Kidney (tissue), 14 donors: ENCODE results near the gene KLF12. TPM values are rescaled to one million over a fixed set of nuclear protein-coding genes. Genes with fewer than 3 reads are reported as not detected.

Experiments
- DNase-seq, 5 donors: peaks; one replicate each; pipeline ENCODE4 v3.0.0-alpha.2; 2013 to 2020
- FAIRE-seq: peaks from 2 replicates; lab custom pipeline; 2012; peaks lifted over from hg19 to GRCh38; lab: Jason Lieb, UNC
- H3K27ac ChIP-seq, 2 donors: one replicate each; pipeline ENCODE4 v1.7.0; 2013; ENCODE audit warnings: low read depth in 2 of 2, low read length in 2 of 2, inconsistent platforms in 1 of 2
- H3K27me3 ChIP-seq: one replicate; pipeline ENCODE4 v1.7.1; 2013; ENCODE audit warnings: low read length, inconsistent platforms; ENCODE audit not compliant: control insufficient read depth, insufficient read depth
- H3K36me3 ChIP-seq, 3 donors: one replicate each; pipeline versions ENCODE4 v1.7.0 to v1.7.1; 2013; ENCODE audit warnings: low read length in 3 of 3, control low read depth in 1 of 3, inconsistent platforms in 1 of 3; ENCODE audit not compliant: insufficient read depth in 3 of 3, control insufficient read depth in 2 of 3
- H3K4me1 ChIP-seq, 3 donors: one replicate each; pipeline versions ENCODE4 v1.7.0 to v1.7.1; 2013; ENCODE audit warnings: low read length in 3 of 3, inconsistent platforms in 1 of 3, low read depth in 1 of 3; ENCODE audit not compliant: control insufficient read depth in 2 of 3, insufficient read depth in 2 of 3
- H3K4me3 ChIP-seq, 3 donors: one replicate each; pipeline versions ENCODE4 v1.7.0 to v1.8.1; 2013; ENCODE audit warnings: low read length in 3 of 3, control low read depth in 1 of 3, inconsistent platforms in 1 of 3
- H3K9ac ChIP-seq, 3 donors: one replicate each; pipeline versions ENCODE4 v1.7.0 to v1.7.1; 2013; ENCODE audit warnings: low read length in 3 of 3, control low read depth in 1 of 3, inconsistent platforms in 1 of 3
- H3K9me3 ChIP-seq, 3 donors: one replicate each; pipeline versions ENCODE4 v1.7.0 to v1.7.1; 2013; ENCODE audit warnings: low read length in 3 of 3, control low read depth in 1 of 3, inconsistent platforms in 1 of 3; ENCODE audit not compliant: control insufficient read depth in 2 of 3, insufficient read depth in 1 of 3
- intact Hi-C: fragments of 100-400 bp; cut with DNase I; formaldehyde crosslinking; loops from one replicate; pipeline ENCODE4 v1.11.1; 2022
- polyA plus RNA-seq: library from polyadenylated mRNA; stranded (reverse); fragments of 350-450 nt; fragmentation: Illumina TruSeq; extraction: RNeasy Lipid Tissue Mini Kit (QIAGEN cat#74804); gene quantifications from one replicate; pipeline ENCODE4 v1.2.3, GENCODE V29; 2014; ENCODE audit warnings: low read depth, low replicate concordance; ENCODE audit not compliant: insufficient read depth
- total RNA-seq: library from RNA; stranded (reverse); fragmentation: NEBNext Ultra II Directional; extraction: Animal tissue kit (Norgen Biotek cat#: 25700); gene quantifications from one replicate; pipeline ENCODE4 v1.2.1, GENCODE V29; 2021
- TF ChIP-seq, protein P1 (sequence below): IDR thresholded peaks from 3 replicates; pipeline ENCODE4 v1.5.1; 2012; ENCODE audit warnings: mild to moderate bottlenecking, moderate library complexity, borderline replicate concordance; ENCODE audit not compliant: insufficient read depth; ENCODE audit errors: extremely low read depth
- donor health status: control.
- donor health status: control.
- donor health status: control.
- donor health status: control.
- donor health status: control.
- donor health status: DM: yes; HTN: yes; CAD: no.
- donor health status: Normal renal cell carcinoma (clear cell type).

The KLF12 gene
- total and polyA plus RNA-seq, 2 donors from 2014 or later = 2.6 to 22.0 TPM

DNA sequence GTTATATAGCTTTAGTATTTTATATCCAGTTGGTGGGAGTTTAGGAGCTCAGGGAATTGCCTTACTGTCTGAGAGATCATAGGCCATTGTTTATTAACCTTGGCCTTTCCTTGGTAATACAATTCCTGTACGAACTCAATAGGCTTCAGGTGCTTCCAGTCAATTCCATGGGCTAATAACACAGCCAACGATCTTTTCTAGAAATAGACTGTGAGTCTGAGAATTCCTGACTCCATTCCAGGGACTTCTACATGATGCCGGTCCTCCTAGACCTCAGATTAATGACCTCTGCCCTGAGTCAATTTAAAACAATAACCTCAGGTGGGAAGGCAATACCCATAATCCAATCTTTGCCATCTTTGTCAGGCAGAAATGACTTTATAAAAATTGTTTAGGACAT, 39.6 kb upstream of the KLF12 start:
- Histone ChIP-seq H3K36me3 (no peaks in the 10 kb centered on the region), H3K4me1 (no peaks in the 10 kb centered on the region), H3K9me3 (no peaks in the 10 kb centered on the region), H3K27ac (no peak overlapping the region), H3K4me3 (no peak overlapping the region), H3K27me3 (no peaks in the 10 kb centered on the region), H3K9ac (no peak overlapping the region)
- DNase-seq (no peak), FAIRE-seq (no peak)
- intact Hi-C loops = no loop called here
- TF ChIP-seq, protein P1, sequence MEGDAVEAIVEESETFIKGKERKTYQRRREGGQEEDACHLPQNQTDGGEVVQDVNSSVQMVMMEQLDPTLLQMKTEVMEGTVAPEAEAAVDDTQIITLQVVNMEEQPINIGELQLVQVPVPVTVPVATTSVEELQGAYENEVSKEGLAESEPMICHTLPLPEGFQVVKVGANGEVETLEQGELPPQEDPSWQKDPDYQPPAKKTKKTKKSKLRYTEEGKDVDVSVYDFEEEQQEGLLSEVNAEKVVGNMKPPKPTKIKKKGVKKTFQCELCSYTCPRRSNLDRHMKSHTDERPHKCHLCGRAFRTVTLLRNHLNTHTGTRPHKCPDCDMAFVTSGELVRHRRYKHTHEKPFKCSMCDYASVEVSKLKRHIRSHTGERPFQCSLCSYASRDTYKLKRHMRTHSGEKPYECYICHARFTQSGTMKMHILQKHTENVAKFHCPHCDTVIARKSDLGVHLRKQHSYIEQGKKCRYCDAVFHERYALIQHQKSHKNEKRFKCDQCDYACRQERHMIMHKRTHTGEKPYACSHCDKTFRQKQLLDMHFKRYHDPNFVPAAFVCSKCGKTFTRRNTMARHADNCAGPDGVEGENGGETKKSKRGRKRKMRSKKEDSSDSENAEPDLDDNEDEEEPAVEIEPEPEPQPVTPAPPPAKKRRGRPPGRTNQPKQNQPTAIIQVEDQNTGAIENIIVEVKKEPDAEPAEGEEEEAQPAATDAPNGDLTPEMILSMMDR = no peak

DNA sequence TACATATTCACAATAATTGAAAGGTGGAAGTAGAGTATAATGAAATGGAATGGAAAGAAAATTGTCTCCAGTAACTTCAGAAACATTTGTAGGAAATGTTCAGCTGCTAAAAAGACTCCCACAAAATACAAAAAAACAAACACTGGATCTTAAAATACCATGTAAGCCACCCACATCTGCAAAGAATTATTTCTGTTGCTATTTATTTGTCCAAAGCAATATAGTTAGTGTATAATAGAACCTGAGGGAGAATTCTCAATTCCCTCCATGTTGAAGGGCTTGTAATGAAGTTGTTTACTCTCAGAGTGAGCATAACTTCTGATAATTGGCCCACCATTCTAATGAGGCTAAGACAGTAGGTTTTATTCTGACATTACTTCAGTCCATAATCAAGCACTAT, 37.4 kb upstream of the KLF12 start:
- TF ChIP-seq, protein P1 = no peak
- intact Hi-C loops = no loop called here
- FAIRE-seq = no peak

DNA sequence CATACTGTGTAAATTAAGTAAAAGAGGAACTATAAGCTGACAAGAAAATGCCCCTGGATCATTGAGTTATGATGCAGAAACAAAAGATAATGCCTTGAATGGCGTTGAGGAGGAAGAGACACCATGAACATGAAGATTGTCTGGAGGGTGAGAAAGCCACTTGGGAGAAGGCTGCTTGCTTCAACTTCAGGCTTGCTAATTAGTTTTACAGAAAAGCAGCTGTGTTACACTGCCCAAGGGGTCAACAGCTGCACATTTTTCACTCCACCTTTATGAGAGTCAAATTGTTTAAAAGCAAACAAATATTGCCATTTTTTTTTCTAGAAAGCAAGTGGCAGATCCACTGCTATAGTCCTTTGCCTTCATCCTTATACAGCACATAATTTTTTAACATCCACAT, 35.5 kb upstream of the KLF12 start:
- Histone ChIP-seq H3K4me3 (no peak overlapping the region), H3K9me3 (no peaks in the 10 kb centered on the region), H3K27me3 (no peaks in the 10 kb centered on the region), H3K36me3 (no peaks in the 10 kb centered on the region), H3K27ac (no peak overlapping the region), H3K9ac (no peak overlapping the region), H3K4me1 (peaks cover 0 to 3% (median 0%) of the 10 kb centered on the region in 3 donors)
- FAIRE-seq = no peak
- intact Hi-C loops = no loop called here
- DNase-seq = no peak
- TF ChIP-seq, protein P1 = no peak

More for the DNA sequence above, 37.4 kb upstream of the KLF12 start:
- DNase-seq = no peak
- no peak overlapping the region for H3K4me3 ChIP-seq
- H3K27me3 ChIP-seq = no peaks in the 10 kb centered on the region
- H3K9ac ChIP-seq = no peak overlapping the region
- no peak overlapping the region for H3K27ac ChIP-seq
- H3K9me3 ChIP-seq = no peaks in the 10 kb centered on the region
- H3K4me1 ChIP-seq = peaks cover 0 to 3% (median 0%) of the 10 kb centered on the region in 3 donors
- no peaks in the 10 kb centered on the region for H3K36me3 ChIP-seq

DNA sequence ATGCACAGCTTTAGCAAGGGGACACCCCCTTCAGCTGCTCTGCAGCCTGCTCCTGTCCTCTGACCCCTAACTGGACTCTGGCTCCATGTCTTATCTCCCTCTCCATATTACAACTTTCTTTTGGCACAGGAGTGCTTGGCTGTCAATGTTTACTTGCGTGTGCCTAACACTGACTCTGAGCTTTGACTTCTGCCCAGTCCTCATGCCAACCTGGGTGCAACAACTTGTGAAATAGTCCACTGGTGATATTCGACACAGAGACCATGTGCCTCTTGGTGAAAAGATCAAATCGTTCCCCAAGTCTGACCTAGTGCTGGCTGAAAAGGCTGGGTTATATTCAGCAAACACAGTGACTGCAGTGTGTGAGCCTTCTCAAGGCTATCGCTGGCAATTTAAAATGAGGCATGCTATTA, 34.1 kb upstream of the KLF12 start:
- H3K27ac ChIP-seq = no peak overlapping the region
- FAIRE-seq (no peak), DNase-seq (no peak)
- no peaks in the 10 kb centered on the region for H3K27me3 ChIP-seq
- peak overlapping the region in 1 of 3 donors; percentile 48 for H3K4me3 ChIP-seq
- intact Hi-C loops = no loop called here
- H3K4me1 ChIP-seq = peaks cover 0 to 3% (median 0%) of the 10 kb centered on the region in 3 donors
- no peaks in the 10 kb centered on the region for H3K36me3 ChIP-seq
- TF ChIP-seq, protein P1 = no peak
- H3K9me3 ChIP-seq = no peaks in the 10 kb centered on the region
- H3K9ac ChIP-seq = no peak overlapping the region
